Thoracic aorta (tissue), 2 donors: Measurements from ENCODE around the gene STX17. TPM values are rescaled to one million over a fixed set of nuclear protein-coding genes. Genes with fewer than 3 reads are reported as not detected.

Experiments
- ATAC-seq: fragments of 150-250 bp; one replicate; pipeline ENCODE4 v1.8.0; 2017; ENCODE audit warnings: low read depth; ENCODE audit not compliant: insufficient number of reproducible peaks, low FRiP score
- DNase-seq: peaks from one replicate; pipeline ENCODE4 v3.0.0-alpha.2; 2020; ENCODE audit warnings: low spot score
- H3K27ac ChIP-seq, 2 donors: fragments of 200-600 bp; sonication (generic); 1 replicate in 1 of 2; 2 replicates in 1 of 2; pipeline ENCODE4 v1.5.1; 2016; ENCODE audit warnings: mild to moderate bottlenecking in 2 of 2, moderate library complexity in 2 of 2
- H3K27me3 ChIP-seq: fragments of 200-600 bp; sonication (generic); replicated peaks from 2 replicates; pipeline ENCODE4 v1.6.0; 2016; ENCODE audit warnings: mild to moderate bottlenecking; ENCODE audit not compliant: insufficient read depth
- H3K36me3 ChIP-seq: fragments of 200-600 bp; sonication (generic); one replicate; pipeline ENCODE4 v1.5.1; 2016
- H3K4me1 ChIP-seq, 2 donors: fragments of 200-600 bp; sonication (generic); 1 replicate in 1 of 2; 2 replicates in 1 of 2; pipeline versions ENCODE4 v1.5.1 to v1.6.0; 2016; ENCODE audit warnings: low read depth in 2 of 2, mild to moderate bottlenecking in 1 of 2; ENCODE audit not compliant: control insufficient read depth in 1 of 2
- H3K4me3 ChIP-seq: fragments of 200-600 bp; sonication (generic); 2 replicates; pipeline ENCODE4 v1.5.1; 2016; ENCODE audit warnings: mild to moderate bottlenecking
- H3K9me3 ChIP-seq: fragments of 200-600 bp; sonication (generic); 2 replicates; pipeline ENCODE4 v1.5.1; 2016
- CTCF ChIP-seq: fragments of 200-600 bp; sonication (generic); IDR thresholded peaks from one replicate; pipeline ENCODE4 v1.5.1; 2019; ENCODE audit warnings: antibody characterized with exemption
- total RNA-seq, 2 donors: library from RNA; depleted of rRNA; stranded (reverse); fragments of >200 nt; gene quantifications; one replicate each; pipeline versions ENCODE4 v1.1.0 to v1.2.3, GENCODE V29; 2016

STX17 gene
- total RNA-seq, 2 donors from 2014 or later, result 33.2 to 41.8 TPM

GRCh38 chr9:99962680-99963261 is 56.3 kb downstream of the STX17 start:
- H3K27ac ChIP-seq, result no peak overlapping the region
- DNase-seq, result no peak
- no peak overlapping the region for H3K4me3 ChIP-seq
- no peaks in the 10 kb centered on the region for H3K9me3 ChIP-seq
- no peaks in the 10 kb centered on the region for H3K36me3 ChIP-seq
- no peaks in the 10 kb centered on the region for H3K4me1 ChIP-seq
- ATAC-seq, result no peak
- TF ChIP-seq CTCF, result no peak
- no peaks in the 10 kb centered on the region for H3K27me3 ChIP-seq

GRCh38 chr9:99964336-99964735 is 57.9 kb downstream of the STX17 start:
- no peak for TF ChIP-seq CTCF
- Histone ChIP-seq H3K4me3 (no peak overlapping the region), H3K9me3 (no peaks in the 10 kb centered on the region), H3K36me3 (peaks cover 4% of the 10 kb centered on the region), H3K4me1 (no peaks in the 10 kb centered on the region), H3K27ac (no peak overlapping the region), H3K27me3 (no peaks in the 10 kb centered on the region)
- no peak for DNase-seq
- ATAC-seq, result no peak

- H3K27me3 ChIP-seq, result no peaks in the 10 kb centered on the region
These were observed 59.5 kb downstream of the STX17 start for GRCh38 chr9:99966001-99966400.

GRCh38 chr9:99966716-99967115 is 60.3 kb downstream of the STX17 start:
- Histone ChIP-seq H3K4me1 (no peaks in the 10 kb centered on the region), H3K36me3 (peaks cover 7% of the 10 kb centered on the region), H3K4me3 (no peak overlapping the region), H3K9me3 (no peaks in the 10 kb centered on the region), H3K27me3 (no peaks in the 10 kb centered on the region), H3K27ac (no peak overlapping the region)
- DNase-seq, result no peak
- no peak for TF ChIP-seq CTCF
- ATAC-seq, result no peak

More at GRCh38 chr9:99966001-99966400, 59.5 kb downstream of the STX17 start:
- peaks cover 4% of the 10 kb centered on the region for H3K36me3 ChIP-seq
- H3K4me3 ChIP-seq, result no peak overlapping the region
- no peak for DNase-seq
- ATAC-seq, result no peak
- H3K27ac ChIP-seq, result no peak overlapping the region
- no peaks in the 10 kb centered on the region for H3K4me1 ChIP-seq
- TF ChIP-seq CTCF, result no peak
- H3K9me3 ChIP-seq, result no peaks in the 10 kb centered on the region

- Histone ChIP-seq H3K36me3 (peaks cover 7% of the 10 kb centered on the region), H3K27me3 (no peaks in the 10 kb centered on the region)
These were observed 61.0 kb downstream of the STX17 start for GRCh38 chr9:99967457-99967856.

More at GRCh38 chr9:99967457-99967856, 61.0 kb downstream of the STX17 start:
- no peak overlapping the region for H3K4me3 ChIP-seq
- no peak for TF ChIP-seq CTCF
- no peaks in the 10 kb centered on the region for H3K4me1 ChIP-seq
- no peaks in the 10 kb centered on the region for H3K9me3 ChIP-seq
- DNase-seq (no peak), ATAC-seq (no peak)
- no peak overlapping the region for H3K27ac ChIP-seq
